NCI-H2081 (cell line): ENCODE data around the gene CDHR1.
"Not testable (repeated sequence)": the region's sequence is repeated elsewhere in the genome, so short reads cannot be mapped to it uniquely, and the experiment has no call there.

ENCODE experiments used
- DNase-seq, 2 experiments: peaks; one replicate each; lab custom pipeline; 2025; lab: John Stamatoyannopoulos, UW

The CDHR1 gene

GRCh38 chr10:84173501-84173929 lies 20.8 kb upstream of the CDHR1 start, which contains the start of gene GPR15LG:
Gene GPR15LG, plus strand, starts transcription at chr10:84173801. Its CDS starts 51 bp downstream, at chr10:84173852.
- DNase-seq: no peak

- no peak for DNase-seq
Observed at GRCh38 chr10:84175436-84175835, 18.9 kb upstream of the CDHR1 start.

GRCh38 chr10:84176351-84176750 lies 18.0 kb upstream of the CDHR1 start:
- DNase-seq: no peak

DNA sequence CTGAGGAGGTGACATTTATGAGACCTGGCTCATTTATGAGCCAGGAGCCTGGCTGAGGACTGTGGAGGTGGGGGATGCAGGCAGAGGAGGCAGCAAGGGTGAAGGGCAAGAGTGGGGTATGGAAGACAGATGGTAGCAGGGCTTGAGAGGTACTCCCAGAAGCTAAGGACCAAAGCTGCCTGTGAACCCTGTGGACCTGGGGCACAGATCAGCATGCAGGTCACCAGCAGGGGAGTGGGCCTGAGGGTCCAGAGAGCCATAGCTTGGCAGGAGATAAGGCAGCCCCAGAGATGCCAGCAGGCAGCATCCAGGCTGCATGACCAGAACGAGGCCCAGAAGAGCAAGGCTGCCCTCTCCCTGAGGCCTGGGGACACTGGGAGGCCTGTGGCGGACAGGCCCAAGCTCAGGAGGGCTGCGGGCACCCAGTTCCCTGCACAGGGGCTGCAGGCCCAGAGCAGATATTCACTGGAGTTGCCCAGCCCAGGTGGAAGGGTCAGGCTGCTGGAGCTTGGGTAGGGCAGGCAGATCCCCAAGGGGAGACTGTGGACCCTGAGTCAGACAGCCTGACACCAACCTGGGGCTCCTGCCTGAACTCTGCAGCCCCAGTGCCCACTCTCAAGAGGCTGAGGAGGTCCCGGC lies 17.4 kb upstream of the CDHR1 start:
- no peak for DNase-seq

DNA sequence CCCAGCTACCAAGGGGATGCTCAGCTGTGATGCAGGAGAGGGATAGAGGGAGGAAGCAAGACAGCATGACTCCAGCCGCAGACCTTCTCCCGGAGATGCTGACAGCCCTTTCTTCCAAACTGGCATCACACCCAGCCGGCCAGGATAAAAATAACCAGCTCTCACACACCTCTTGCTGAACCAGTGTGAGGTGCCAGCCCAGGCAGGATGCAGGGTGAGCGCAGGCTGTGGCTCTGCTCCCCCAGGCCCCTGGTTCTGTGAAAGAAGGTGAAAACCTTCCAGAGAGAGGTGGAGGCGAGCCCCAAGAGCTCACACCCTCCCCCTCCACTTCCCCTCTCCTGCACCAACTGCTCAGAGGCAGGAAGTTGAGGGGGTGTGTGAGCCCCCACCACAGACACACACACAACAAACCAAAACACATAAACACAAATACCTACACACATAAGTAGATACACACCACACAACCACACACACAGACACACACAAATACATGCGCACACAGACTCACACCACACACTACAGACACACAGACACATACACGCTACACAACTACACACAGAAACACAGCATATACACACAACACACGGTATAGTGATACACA lies 16.7 kb upstream of the CDHR1 start:
- no peak for DNase-seq

DNA sequence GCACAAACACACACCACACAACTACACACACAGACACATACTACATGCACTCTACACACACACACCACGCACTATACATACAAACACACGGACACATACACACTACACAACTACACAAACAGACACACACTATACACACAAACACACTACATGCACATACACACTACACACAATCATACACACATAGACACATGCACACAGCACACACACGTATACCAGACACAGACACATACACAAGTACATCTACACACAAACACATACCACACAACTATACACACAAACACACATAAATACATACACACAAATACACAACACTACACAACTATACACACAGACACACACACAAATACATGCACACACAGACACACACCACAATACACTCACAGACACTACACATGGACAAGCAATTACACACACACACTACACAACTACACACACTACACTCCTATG lies 16.2 kb upstream of the CDHR1 start:
- DNase-seq: no peak

DNA sequence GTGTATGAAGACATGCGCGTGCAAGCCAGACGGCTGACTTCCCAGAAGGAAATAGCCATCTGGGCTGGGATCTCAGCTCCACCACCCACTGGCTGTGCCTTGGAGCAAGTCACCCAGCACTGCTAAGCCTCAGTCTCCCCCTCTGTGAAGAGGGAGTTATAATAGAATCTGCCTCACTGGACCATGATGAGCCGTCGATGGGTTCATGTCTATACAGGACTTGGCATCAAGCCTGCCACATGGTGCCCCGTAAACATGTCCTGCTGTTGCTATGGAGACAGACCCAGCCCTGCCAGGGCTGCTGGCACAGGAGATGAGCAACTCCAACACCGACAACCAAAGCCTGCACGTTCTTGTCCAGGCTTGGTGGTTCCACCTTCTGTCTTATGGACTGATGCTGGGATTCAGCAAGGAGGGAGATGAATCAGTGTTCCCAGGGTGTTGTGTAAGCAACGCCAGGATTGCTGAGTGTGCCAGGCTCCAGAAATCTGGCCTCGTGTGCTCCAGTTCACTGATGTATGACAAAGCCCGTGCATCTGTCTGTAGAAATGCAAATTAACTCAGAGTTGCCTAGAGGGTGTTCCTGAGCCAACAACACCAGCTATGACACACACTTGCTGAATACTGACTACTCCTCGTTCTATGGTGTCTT lies 15.2 kb upstream of the CDHR1 start:
- DNase-seq: peak in 1 of 2 experiments; percentile 65

- DNase-seq: not testable (repeated sequence)
Observed at GRCh38 chr10:84180386-84180785, 14.0 kb upstream of the CDHR1 start.

DNA sequence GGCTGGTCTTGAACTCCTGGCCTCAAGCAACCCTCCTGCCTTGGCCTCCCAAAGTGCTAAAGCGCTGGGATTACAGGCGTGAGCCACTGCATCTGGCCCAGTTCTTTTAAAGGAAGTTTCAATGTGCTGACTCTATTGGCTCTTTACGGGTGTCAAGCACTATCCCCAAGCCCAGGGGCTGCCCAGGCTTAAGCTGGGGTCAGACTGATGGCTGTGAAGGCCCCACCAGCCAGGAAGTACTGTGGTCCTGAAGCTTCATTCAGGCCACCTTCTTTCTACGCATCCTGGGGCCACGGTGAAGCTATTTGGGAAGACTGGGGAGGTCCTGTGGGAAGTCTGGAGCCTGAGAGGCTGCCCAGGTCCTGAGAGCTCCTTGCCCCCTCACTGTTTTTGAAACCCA lies 12.7 kb upstream of the CDHR1 start:
- DNase-seq: no peak

DNA sequence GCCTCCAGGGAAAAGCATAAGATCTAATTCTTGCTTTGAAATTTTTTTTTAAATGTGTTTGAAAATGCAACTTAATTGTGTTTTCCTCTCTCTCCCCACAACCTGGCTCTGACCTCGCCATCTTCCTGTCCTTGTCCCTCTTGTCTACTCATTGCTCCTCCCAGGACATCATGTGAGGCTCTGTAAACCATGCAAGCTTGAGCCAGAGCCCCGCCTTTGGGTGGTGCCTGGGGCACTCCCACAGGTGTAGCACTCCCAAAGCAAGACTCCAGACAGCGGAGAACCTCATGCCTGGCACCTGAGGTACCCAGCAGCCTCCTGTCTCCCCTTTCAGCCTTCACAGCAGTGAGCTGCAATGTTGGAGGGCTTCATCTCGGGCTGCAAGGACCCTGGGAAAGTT lies 9.8 kb upstream of the CDHR1 start:
- DNase-seq: no peak

GRCh38 chr10:84185526-84186175 lies 8.7 kb upstream of the CDHR1 start:
- DNase-seq: no peak

DNA sequence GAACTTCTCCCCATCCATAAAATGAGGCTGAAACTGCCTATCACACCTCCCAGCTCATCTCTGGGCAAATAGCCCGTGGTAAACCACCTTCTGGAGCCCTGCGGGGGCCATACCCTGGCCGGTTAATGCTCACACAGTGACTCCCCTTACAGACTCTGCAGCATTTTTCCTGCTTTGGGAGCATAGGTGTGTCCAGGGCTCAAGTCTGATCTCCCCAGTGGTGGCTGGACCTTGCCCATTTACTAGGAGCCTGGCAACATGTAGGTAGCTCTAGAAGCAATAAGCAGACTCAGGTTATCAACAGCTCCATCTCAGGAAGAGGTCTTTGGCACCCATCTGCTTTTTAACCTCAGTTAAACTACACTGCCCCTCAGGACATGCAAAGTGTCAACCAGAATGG lies 5.5 kb upstream of the CDHR1 start:
- DNase-seq: no peak

GRCh38 chr10:84190621-84191020 lies 3.7 kb upstream of the CDHR1 start:
- no peak for DNase-seq

- DNase-seq: no peak
Observed at GRCh38 chr10:84191106-84191505, 3.2 kb upstream of the CDHR1 start.

DNA sequence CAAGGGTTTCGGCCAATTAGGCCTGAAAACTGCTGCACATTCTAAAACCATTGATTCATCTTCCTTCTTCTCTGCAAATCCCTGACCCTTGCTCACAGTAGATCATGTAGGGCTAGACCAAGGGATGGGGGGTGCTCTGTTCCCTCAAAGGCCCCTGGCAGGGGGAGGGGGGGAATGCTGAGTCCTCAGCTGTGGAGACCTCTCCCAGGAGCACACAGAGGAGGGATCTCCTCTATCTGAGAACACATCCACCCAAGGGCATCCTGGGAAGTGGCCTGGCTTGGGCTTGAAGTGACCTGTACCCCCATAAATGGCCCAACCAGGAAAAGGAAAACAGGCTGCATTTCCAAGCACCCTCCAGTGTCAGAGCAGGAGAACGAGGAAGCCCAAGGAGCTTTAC lies 1.0 kb upstream of the CDHR1 start:
- no peak for DNase-seq

- DNase-seq: no peak
Observed at GRCh38 chr10:84193846-84194423, 402 bp upstream of the CDHR1 start.

DNA sequence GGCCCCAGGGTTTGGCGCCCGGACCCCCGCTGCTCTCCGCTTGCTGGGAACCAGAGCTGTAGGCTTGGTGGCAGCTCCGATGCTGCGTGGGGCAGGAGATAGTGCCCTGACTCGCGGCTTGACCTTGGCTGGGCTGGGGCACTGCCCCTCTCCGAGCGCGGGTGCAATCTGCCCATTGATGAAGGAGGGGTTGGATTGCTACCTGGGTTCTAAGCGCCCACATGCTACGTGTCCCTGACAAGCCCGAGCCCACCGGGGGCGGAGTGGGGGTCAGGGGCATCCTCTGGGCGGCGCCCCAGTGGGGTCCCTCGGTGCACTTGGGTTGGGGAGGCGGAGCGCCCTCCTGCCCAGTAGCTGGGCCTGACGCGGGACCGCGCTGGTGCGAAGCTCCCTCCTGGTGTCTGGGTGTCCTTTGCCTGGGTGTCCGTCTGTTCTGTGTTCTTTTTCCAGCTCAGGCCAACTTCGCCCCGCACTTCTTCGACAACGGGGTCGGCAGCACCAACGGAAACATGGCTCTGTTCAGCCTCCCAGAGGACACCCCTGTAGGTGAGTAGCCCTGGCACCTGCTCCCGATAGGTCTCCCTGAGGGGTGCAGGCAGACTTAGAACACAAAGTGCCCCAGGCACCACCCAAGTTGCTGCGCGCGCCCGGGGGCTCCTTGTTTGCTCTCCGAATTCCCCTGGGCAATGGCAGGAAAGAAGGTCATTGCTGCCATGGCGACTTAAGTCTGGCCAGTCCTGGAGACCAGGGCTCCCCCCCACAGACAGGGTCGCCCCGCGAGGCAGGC lies 900 bp downstream of the CDHR1 start:
- DNase-seq: no peak

DNA sequence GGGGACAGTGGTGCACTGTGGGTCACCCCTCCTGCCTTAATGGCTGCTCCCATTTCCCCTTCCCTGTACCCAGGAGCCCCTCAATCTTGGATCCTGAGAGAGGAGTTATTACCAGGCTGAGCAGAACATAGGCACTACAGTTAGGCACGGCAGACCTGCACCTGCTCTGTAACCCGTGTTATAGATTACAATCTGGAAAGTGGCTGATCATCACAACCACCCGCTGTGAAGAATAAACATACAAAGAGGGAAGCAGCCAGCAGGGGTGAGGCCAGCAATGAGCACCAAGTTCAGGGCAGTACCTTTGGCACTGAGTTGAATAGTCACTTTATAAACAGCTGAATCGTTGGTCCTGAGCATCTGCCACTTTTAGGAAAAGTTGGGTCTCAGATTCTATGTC lies 1.7 kb downstream of the CDHR1 start:
- DNase-seq: peak in 1 of 2 experiments; percentile 53

DNA sequence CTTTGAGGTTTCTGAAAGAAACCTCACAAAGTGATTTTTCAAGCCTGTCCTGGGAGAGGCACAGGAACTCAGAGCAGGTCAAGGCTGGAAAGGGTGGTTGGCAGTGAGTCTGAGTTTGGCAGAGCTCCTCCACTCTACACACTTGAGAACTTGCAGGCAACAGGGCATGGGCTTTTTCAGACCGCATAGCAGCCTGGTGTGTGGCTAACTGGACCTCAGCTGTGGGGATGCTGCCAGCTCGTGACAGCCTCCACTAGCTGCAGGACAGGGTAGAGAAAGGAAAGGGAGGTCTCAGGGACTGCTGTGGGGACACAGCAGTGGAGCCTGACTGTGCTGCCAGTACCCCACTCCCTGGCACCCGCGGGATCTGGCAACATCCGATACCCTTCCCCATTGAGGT lies 2.6 kb downstream of the CDHR1 start:
- no peak for DNase-seq

DNA sequence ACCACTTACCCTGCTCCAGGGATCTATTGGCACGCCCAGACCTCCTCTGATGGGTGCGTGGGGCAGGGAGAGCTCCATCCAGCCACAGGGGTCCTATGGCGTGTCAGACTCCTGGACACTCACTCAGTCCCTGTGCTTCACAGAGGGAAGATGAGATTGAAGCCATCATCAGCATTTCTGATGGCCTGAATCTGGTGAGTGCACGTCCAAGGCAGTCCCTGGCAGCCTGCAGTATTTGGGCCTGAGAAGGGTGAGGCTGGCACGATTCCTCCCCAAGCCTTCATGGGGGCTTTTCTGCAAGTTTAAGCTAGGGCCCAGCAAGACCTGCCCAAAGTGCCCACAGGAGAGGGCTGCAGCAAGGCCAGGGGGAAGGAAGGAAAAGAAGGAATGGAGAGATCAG lies 3.3 kb downstream of the CDHR1 start:
- DNase-seq: no peak

GRCh38 chr10:84198206-84198915 lies 4.0 kb downstream of the CDHR1 start:
- no peak for DNase-seq
